Esophagus squamous epithelium (tissue), 5 donors: ENCODE data around the gene ATP2A3. TPM values are rescaled to one million over a fixed set of nuclear protein-coding genes. Genes with fewer than 3 reads are reported as not detected.

Experiments used
- DNase-seq: peaks from one replicate; lab custom pipeline; 2025; lab: John Stamatoyannopoulos, UW
- H3K27ac ChIP-seq, 4 donors: fragments of 200-600 bp; sonication (generic); one replicate each; pipeline ENCODE4 v1.5.1; 2016 to 2019; ENCODE audit warnings: mild to moderate bottlenecking in 1 of 4
- H3K27me3 ChIP-seq, 4 donors: fragments of 200-600 bp; sonication (generic); 1 replicate in 3 of 4; 2 replicates in 1 of 4; pipeline versions ENCODE4 v1.5.1 to v1.6.0; 2017 to 2021; ENCODE audit warnings: antibody characterized with exemption in 1 of 4
- H3K36me3 ChIP-seq, 3 donors: fragments of 200-600 bp; sonication (generic); one replicate each; pipeline ENCODE4 v1.5.1; 2016 to 2019
- H3K4me1 ChIP-seq, 3 donors: fragments of 200-600 bp; sonication (generic); one replicate each; pipeline ENCODE4 v1.5.1; 2017 to 2019
- H3K4me3 ChIP-seq, 4 donors: fragments of 200-600 bp; sonication (generic); 1 replicate in 3 of 4; 2 replicates in 1 of 4; pipeline ENCODE4 v1.5.1; 2016 to 2019; ENCODE audit warnings: mild to moderate bottlenecking in 2 of 4, moderate library complexity in 1 of 4
- H3K9me3 ChIP-seq, 3 donors: fragments of 200-600 bp; sonication (generic); one replicate each; pipeline ENCODE4 v1.5.1; 2016 to 2019
- CTCF ChIP-seq, 6 experiments: fragments of 450-650 bp in 4 of 6; fragments of 200-600 bp in 2 of 6; sonication (generic) in 2 of 6; IDR thresholded peaks; one replicate each; pipeline ENCODE4 v1.5.1; 2016 to 2019; ENCODE audit warnings: antibody characterized with exemption in 6 of 6, mild to moderate bottlenecking in 4 of 6, moderate library complexity in 4 of 6
- POLR2A ChIP-seq, 4 donors: fragments of 450-650 bp; IDR thresholded peaks; one replicate each; pipeline ENCODE4 v1.6.1; 2017; ENCODE audit warnings: antibody characterized with exemption in 4 of 4, mild to moderate bottlenecking in 4 of 4, moderate library complexity in 3 of 4
- whole genome bisulfite sequencing, 2 donors: methylation state at CpG; one replicate each; pipeline ENCODE4 v1.1.5; 2018; 5-methylcytosine and 5-hydroxymethylcytosine counted together
- intact Hi-C: fragments of 100-400 bp; cut with DNase I; formaldehyde crosslinking; loops from one replicate; pipeline ENCODE4 v1.15.0; 2022
- total RNA-seq, 4 donors: library from RNA; depleted of rRNA; stranded (reverse); fragments of >200 nt; gene quantifications; one replicate each; pipeline ENCODE4 v1.1.0, GENCODE V29; 2016
- donor health status: DM: yes; HTN: yes; CAD: no.

Gene ATP2A3
- total RNA-seq, 4 donors from 2014 or later, result 2.7 to 9.9 (median 5.3) TPM

GRCh38 chr17:4001048-4001590 is 36.9 kb upstream of the ATP2A3 start:
- H3K9me3 ChIP-seq, result no peaks in the 10 kb centered on the region
- peaks cover 5 to 17% (median 5%) of the 10 kb centered on the region in 3 donors for H3K4me1 ChIP-seq
- intact Hi-C loops, result no loop called here
- H3K27me3 ChIP-seq, result peaks cover 0 to 23% (median 0%) of the 10 kb centered on the region in 4 donors
- 66 to 73% methylated on average over 13 of the region's 13 CpGs for WGBS, 2 donors
- TF ChIP-seq CTCF (IDR thresholded peaks at IDR 0.05), result no peak
- no peak for TF ChIP-seq POLR2A (IDR thresholded peaks at IDR 0.05)
- no peak for DNase-seq
- H3K36me3 ChIP-seq, result peaks cover 5 to 11% (median 7%) of the 10 kb centered on the region in 3 donors
- no peak overlapping the region for H3K27ac ChIP-seq
- H3K4me3 ChIP-seq, result no peak overlapping the region

GRCh38 chr17:3998436-3998835 is 34.2 kb upstream of the ATP2A3 start:
- Histone ChIP-seq H3K9me3 (peaks cover 0 to 2% (median 0%) of the 10 kb centered on the region in 3 donors), H3K4me3 (no peak overlapping the region), H3K27me3 (peaks cover 0 to 23% (median 0%) of the 10 kb centered on the region in 4 donors), H3K27ac (no peak overlapping the region), H3K4me1 (no peaks in the 10 kb centered on the region), H3K36me3 (no peaks in the 10 kb centered on the region)
- 95 to 100% methylated on average over 3 to 4 of the region's 4 CpGs for WGBS, 2 donors
- no peak for DNase-seq
- TF ChIP-seq CTCF (IDR thresholded peaks at IDR 0.05), result no peak
- intact Hi-C loops, result no loop called here

- no peak for TF ChIP-seq POLR2A (IDR thresholded peaks at IDR 0.05)
- no peak for TF ChIP-seq CTCF (IDR thresholded peaks at IDR 0.05)
- H3K4me3 ChIP-seq, result no peak overlapping the region
- WGBS, 2 donors, result 25 to 31% methylated on average over 1 of the region's 1 CpG
- DNase-seq, result no peak
- H3K36me3 ChIP-seq, result no peaks in the 10 kb centered on the region
- peaks cover 0 to 10% (median 0%) of the 10 kb centered on the region in 4 donors for H3K27me3 ChIP-seq
- no peak overlapping the region for H3K27ac ChIP-seq
- H3K9me3 ChIP-seq, result peaks cover 0 to 2% (median 0%) of the 10 kb centered on the region in 3 donors
- peaks cover 0 to 10% (median 3%) of the 10 kb centered on the region in 3 donors for H3K4me1 ChIP-seq
- intact Hi-C loops, result no loop called here
These were observed 30.8 kb upstream of the ATP2A3 start for GRCh38 chr17:3995067-3995466.

- Histone ChIP-seq H3K9me3 (peaks cover 0 to 2% (median 0%) of the 10 kb centered on the region in 3 donors), H3K36me3 (no peaks in the 10 kb centered on the region), H3K27ac (no peak overlapping the region), H3K27me3 (peaks cover 0 to 4% (median 0%) of the 10 kb centered on the region in 4 donors), H3K4me1 (peaks cover 0 to 19% (median 3%) of the 10 kb centered on the region in 3 donors), H3K4me3 (no peak overlapping the region)
- intact Hi-C loops, result no loop called here
- no peak for DNase-seq
- 60 to 91% methylated on average over 1 of the region's 1 CpG for WGBS, 2 donors
- TF ChIP-seq CTCF (IDR thresholded peaks at IDR 0.05) (no peak), POLR2A (IDR thresholded peaks at IDR 0.05) (no peak)
These were observed 30.0 kb upstream of the ATP2A3 start for GRCh38 chr17:3994221-3994576.

- 59 to 65% methylated on average over 8 of the region's 8 CpGs for WGBS, 2 donors
- H3K4me3 ChIP-seq, result no peak overlapping the region
- intact Hi-C loops, result no loop called here
- no peaks in the 10 kb centered on the region for H3K36me3 ChIP-seq
- H3K27me3 ChIP-seq, result peaks cover 0 to 4% (median 0%) of the 10 kb centered on the region in 4 donors
- TF ChIP-seq CTCF (IDR thresholded peaks at IDR 0.05) (no peak), POLR2A (IDR thresholded peaks at IDR 0.05) (no peak)
- H3K9me3 ChIP-seq, result peaks cover 0 to 2% (median 0%) of the 10 kb centered on the region in 3 donors
- no peak for DNase-seq
- no peak overlapping the region for H3K27ac ChIP-seq
- H3K4me1 ChIP-seq, result peaks cover 0 to 24% (median 8%) of the 10 kb centered on the region in 3 donors
These were observed 29.4 kb upstream of the ATP2A3 start for GRCh38 chr17:3993493-3994220.
